GM10266 (cell line): ENCODE data around the gene CTPS1.

Experiments
- DNase-seq: peaks from one replicate; pipeline ENCODE4 v3.0.0; 2012; ENCODE audit errors: extremely low spot score
- TF ChIP-seq, protein P1 (sequence below): IDR thresholded peaks from 2 replicates; pipeline ENCODE4 v1.5.1; 2012; ENCODE audit warnings: mild to moderate bottlenecking, low read depth; ENCODE audit not compliant: control insufficient read depth, insufficient read depth; ENCODE audit errors: missing control alignments

CTPS1 gene

DNA sequence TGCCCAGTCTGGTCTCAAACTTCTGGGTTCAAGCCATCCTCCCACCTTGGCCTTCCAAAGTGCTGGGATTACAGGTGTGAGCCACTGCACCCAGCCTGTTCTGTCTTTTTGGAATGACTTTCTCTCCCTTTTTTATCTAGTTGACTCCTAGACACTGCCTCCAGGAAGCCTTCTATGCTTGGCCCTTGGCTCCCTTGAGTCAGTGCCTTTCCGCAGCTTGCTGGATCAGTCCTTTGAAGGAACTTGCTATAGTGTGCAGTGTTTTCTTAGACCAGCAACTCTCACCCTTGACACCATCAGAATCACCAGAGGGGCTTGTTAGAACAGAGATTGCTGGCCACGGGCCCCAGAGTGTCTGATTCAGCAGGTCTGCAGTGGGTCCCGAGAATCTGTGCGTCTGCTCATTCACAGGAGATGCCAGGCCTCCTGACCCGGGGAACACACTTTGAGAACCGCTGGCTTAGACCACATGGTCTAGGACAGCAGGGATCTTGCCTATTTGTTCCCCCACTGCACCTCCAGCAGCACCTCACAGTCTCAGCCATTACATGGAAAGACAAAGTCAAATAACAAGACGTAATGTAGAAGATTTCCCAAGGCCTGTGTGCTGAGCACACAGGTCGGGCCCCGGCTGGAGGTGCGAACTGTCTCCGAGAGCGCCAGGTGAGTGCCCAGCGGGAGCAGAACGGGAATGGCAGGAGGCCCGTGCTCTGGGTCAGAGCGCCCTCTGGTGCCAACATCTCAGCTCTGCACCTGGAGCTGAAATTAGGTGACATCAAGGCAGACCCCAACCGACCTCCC is 27.4 kb upstream of the CTPS1 start:
- TF ChIP-seq, protein P1, sequence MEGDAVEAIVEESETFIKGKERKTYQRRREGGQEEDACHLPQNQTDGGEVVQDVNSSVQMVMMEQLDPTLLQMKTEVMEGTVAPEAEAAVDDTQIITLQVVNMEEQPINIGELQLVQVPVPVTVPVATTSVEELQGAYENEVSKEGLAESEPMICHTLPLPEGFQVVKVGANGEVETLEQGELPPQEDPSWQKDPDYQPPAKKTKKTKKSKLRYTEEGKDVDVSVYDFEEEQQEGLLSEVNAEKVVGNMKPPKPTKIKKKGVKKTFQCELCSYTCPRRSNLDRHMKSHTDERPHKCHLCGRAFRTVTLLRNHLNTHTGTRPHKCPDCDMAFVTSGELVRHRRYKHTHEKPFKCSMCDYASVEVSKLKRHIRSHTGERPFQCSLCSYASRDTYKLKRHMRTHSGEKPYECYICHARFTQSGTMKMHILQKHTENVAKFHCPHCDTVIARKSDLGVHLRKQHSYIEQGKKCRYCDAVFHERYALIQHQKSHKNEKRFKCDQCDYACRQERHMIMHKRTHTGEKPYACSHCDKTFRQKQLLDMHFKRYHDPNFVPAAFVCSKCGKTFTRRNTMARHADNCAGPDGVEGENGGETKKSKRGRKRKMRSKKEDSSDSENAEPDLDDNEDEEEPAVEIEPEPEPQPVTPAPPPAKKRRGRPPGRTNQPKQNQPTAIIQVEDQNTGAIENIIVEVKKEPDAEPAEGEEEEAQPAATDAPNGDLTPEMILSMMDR, result peak; percentile 90
- peak; percentile 70 for DNase-seq

DNA sequence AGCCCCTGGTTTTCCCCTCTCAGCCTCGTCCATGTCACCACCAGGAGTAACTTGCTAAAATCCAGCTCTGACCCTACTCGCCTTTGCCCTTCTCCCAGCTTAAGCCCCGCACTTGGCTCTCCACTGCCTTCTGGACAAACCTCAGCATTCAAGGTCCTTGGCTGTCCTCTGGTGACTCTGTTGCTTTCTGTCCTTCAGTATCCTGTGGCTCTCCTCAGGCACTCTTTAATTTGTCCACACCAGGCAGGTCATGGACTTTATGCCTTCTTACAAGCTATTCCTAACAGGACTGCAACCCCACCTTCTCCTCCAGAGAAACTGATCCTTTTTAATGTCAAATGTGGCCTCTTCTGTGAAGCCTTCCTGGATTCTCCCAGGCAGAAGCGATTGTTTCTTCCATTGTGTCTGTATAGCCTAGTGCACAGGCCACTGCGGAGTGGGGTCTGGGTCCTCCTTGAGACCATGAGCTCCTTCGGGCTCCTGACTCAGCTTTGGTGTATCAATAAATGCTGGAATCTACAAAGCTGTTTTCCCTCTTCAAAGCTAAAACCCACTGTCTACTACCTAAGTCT is 26.7 kb upstream of the CTPS1 start:
- DNase-seq, result no peak
- TF ChIP-seq, protein P1, result no peak

DNA sequence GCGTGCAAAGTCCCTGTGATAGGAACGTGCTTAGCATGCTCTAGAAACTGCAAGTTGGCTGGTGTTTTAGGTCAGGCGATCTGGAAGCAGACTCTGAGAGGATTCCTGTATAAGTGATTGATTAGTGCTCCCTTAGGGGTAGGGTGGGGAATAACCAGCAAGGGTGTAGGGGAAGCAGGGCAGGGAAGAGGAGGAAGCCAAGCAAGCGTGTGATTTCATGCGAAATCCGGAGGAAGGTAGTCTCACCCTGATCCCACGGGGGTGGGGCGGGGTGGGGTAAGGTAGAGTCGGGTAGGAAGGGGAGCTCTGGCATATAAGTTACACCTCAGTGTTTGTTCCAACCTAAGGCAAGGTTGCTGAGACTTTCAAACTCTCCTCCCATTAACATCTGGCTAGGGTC is 24.9 kb upstream of the CTPS1 start:
- TF ChIP-seq, protein P1, result no peak
- no peak for DNase-seq

DNA sequence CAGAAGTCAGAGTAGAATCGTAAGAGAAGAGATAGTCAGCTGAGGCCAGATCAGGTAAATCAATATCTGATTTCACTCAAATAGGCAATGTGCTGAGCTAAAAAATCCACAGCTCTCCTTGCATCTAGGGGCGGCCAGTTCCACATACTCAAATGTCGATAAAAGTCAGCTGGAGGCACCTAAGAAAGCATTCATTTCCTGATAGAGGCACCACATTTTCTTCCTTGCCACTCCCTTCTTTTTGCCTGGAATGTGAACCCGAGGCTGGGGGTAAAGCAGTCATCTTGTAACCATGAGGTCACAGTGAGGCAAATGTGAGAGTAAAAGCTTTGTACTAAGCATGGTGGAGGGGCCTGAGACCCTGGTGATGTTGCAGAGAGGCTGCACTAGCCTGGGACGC is 24.2 kb upstream of the CTPS1 start:
- TF ChIP-seq, protein P1, result no peak
- no peak for DNase-seq

DNA sequence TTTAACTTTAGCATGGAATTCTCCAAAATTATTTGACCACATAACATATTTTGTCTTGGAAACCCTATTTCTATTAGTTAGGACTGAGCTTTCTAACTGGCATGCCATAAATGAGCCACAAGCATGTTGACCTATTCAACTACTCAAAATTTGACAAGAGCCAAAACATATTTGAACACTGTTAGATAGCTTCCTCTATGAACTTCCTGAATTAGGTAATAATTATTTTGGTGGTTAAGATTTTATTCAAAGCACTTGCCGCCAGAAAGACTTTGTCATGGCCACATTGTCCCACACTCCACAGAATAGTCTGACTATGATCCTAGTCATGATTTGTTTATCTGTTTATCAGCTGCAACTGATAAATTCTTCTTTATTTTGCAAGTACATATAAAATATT is 23.1 kb upstream of the CTPS1 start:
- no peak for DNase-seq
- TF ChIP-seq, protein P1, result no peak

DNA sequence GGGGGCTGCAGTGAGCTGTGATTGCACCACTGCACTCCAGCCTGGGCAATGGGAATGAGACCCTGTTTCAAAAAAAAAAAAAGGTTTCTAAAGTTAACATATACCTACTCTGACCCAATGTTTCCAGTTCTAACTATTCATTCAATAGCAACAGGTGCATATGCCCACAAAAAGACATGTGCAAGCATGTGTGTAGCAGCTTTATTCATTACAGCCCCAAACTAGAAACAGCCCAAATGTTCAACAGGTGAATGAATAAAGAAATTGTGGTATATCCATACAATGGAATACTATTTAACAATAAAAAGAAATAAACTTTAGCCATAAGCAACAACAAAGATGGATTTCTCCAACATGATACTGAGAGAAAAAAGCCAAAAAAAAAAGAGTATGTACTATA is 21.3 kb upstream of the CTPS1 start:
- no peak for DNase-seq
- TF ChIP-seq, protein P1, result no peak

DNA sequence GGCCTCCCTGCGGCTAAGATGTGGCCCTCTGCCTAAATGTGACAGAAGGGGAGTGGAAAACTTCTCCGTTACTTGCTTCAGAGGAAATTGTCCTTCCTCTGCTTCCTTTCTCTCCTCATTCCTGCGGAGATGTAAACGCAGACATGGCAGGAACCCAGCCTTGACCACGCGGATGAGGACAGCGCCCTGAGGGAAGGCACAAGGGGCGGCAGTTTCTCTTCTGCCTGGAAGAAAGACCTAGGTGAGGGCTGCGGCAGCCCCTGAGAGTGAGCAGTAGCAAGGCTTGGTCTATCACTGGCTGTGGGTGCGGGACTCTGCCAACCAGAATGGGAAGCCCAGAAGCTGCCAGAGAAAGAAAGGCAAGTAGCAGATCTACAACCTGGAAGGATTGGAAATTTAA is 14.0 kb upstream of the CTPS1 start:
- TF ChIP-seq, protein P1, result no peak
- no peak for DNase-seq
